HepG2 (cell line): ENCODE data around the gene UAP1L1. TPM values are rescaled to one million over a fixed set of nuclear protein-coding genes. Genes with fewer than 3 reads are reported as not detected.

Source experiments
- DNMT3B ChIP-seq: conservative IDR thresholded peaks from 2 replicates; pipeline ENCODE4 v1.6.1; 2016; ENCODE audit warnings: missing biosample characterization, control low read depth
- ELF4 ChIP-seq: sonication (generic); formaldehyde crosslinking; IDR thresholded peaks from 2 replicates; pipeline ENCODE4 v1.5.0; 2020; ENCODE audit warnings: missing genetic modification reagents, mild to moderate bottlenecking, moderate library complexity, borderline replicate concordance
- GFI1 ChIP-seq: sonication (generic); formaldehyde crosslinking; IDR thresholded peaks from 2 replicates; pipeline ENCODE4 v1.5.0; 2020; ENCODE audit warnings: missing genetic modification reagents, mild to moderate bottlenecking, borderline replicate concordance
- HNRNPK ChIP-seq: fragments of 200-400 bp; formaldehyde crosslinking; IDR thresholded peaks from 2 replicates; pipeline ENCODE4 v1.6.1; 2018; ENCODE audit warnings: low read length, low read depth, moderate library complexity, mild to moderate bottlenecking; ENCODE audit not compliant: poor library complexity, severe bottlenecking
- KAT7 ChIP-seq: IDR thresholded peaks from 2 replicates; pipeline ENCODE4 v1.6.1; 2018; ENCODE audit warnings: borderline replicate concordance, missing compliant biosample characterization
- SAFB2 ChIP-seq: sonication (generic); formaldehyde crosslinking; IDR thresholded peaks from 2 replicates; pipeline ENCODE4 v1.5.1; 2020; ENCODE audit warnings: missing genetic modification reagents, low read depth, mild to moderate bottlenecking, borderline replicate concordance
- SOX5 ChIP-seq: IDR thresholded peaks from 2 replicates; pipeline ENCODE4 v1.6.1; 2016; ENCODE audit warnings: borderline replicate concordance
- ZNF124 ChIP-seq: sonication (generic); formaldehyde crosslinking; IDR thresholded peaks from 2 replicates; pipeline ENCODE4 v1.4.0; 2020; ENCODE audit warnings: missing genetic modification reagents
- ZNF326 ChIP-seq: sonication (generic); formaldehyde crosslinking; IDR thresholded peaks from 2 replicates; pipeline ENCODE4 v1.4.0; 2020; ENCODE audit warnings: missing genetic modification reagents, borderline replicate concordance
- ZNF674 ChIP-seq: sonication (generic); formaldehyde crosslinking; IDR thresholded peaks from 2 replicates; pipeline ENCODE4 v1.5.0; 2020; ENCODE audit warnings: low read depth, mild to moderate bottlenecking, missing genetic modification reagents
- ZNF7 ChIP-seq: IDR thresholded peaks from 2 replicates; pipeline ENCODE4 v1.6.1; 2016; ENCODE audit warnings: missing biosample characterization, missing genetic modification reagents
- polyA plus RNA-seq, 8 experiments: library from polyadenylated mRNA; depleted of rRNA in 3 of 8; stranded (reverse) in 7 of 8; unstranded in 1 of 8; fragments of >200 nt; fragmentation: Illumina TruSeq in 4 of 8; extraction: Trizol in 4 of 8; gene quantifications; 2 replicates each; pipeline versions ENCODE4 v1.2.1 to v1.2.3, GENCODE V29; 2011 to 2016; ENCODE audit warnings: low read depth in 4 of 8, missing spikeins in 1 of 8, mixed read lengths in 1 of 8; ENCODE audit not compliant: insufficient read depth in 1 of 8
- total RNA-seq, 5 experiments: library from RNA; depleted of rRNA; stranded (reverse); fragments of >200 nt; fragmentation: Illumina TruSeq; extraction: Trizol; gene quantifications; 2 replicates each; pipeline ENCODE4 v1.2.3, GENCODE V29; 2016; ENCODE audit warnings: low read depth in 1 of 5
- TF ChIP-seq, protein P1 (sequence below): sonication (generic); formaldehyde crosslinking; IDR thresholded peaks from 2 replicates; pipeline ENCODE4 v1.5.0; 2020; ENCODE audit warnings: mild to moderate bottlenecking, missing genetic modification reagents
- TF ChIP-seq, protein P2 (sequence below): sonication (generic); formaldehyde crosslinking; IDR thresholded peaks from 2 replicates; pipeline ENCODE4 v1.5.0; 2020; ENCODE audit warnings: mild to moderate bottlenecking, missing genetic modification reagents
- TF ChIP-seq, protein P3 (sequence below): sonication (generic); formaldehyde crosslinking; IDR thresholded peaks from 2 replicates; pipeline ENCODE4 v1.4.0; 2020; ENCODE audit warnings: missing genetic modification reagents, borderline replicate concordance
- TF ChIP-seq, protein P4 (sequence below): sonication (generic); formaldehyde crosslinking; IDR thresholded peaks from 2 replicates; pipeline ENCODE4 v1.4.0; 2020; ENCODE audit warnings: missing genetic modification reagents; ENCODE audit errors: not compliant biosample characterization
- TF ChIP-seq, protein P5 (sequence below): sonication (generic); IDR thresholded peaks from 2 replicates; pipeline ENCODE4 v1.6.1; 2016; ENCODE audit warnings: low read depth, borderline replicate concordance
- TF ChIP-seq, protein P6 (sequence below): IDR thresholded peaks from 2 replicates; pipeline ENCODE4 v1.6.1; 2016
- TF ChIP-seq, protein P7 (sequence below): sonication (generic); formaldehyde crosslinking; IDR thresholded peaks from 2 replicates; pipeline ENCODE4 v1.8.1; 2023; ENCODE audit warnings: mild to moderate bottlenecking, inconsistent platforms, moderate library complexity, missing genetic modification reagents, borderline replicate concordance

Gene UAP1L1
- total and polyA plus RNA-seq, 2 of the 13 experiments (the other 11 are each of a cell fraction or from before 2014, with no cell fraction given) = 5.4 to 6.4 TPM

DNA sequence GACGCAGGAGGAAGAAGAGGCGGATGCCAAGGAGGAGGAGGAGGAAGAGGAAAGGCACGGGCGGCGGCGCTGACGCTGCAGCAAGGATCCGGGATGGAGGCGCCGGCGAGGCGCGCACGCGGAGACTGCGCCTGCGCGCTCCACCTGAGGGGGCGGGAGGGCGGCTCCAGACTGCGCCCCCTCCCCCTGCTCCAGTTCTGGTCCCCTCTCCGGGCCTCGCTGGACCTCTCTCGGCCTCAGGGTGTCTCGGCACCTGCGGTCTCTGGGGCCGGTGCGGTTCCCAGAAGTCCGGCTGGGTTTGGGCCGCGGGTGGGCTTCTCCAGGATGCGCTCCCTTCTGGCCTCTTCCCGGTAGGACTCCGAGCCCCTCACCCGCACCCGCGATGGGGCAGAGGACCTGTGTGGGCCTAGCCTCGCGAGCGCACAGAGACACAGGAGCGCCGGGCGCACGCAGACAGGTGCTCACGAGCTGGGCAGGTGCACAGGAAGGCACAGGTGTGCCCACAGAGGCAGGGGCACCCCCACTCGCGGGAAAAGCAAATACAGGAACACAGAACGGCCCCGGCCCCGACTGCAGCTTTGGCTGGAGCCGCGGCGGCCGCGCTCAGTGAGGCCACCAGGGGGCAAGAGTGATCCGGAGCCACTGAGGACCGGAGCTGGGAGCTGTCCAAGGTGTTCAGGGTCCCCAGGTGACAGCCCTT, 31.1 kb upstream of the UAP1L1 start, which contains the start of gene NPDC1 (continued):
- peak; percentile 29; the same call in 1 of the 2 replicates for TF ChIP-seq SOX5 (CRISPR knock-in tag)
- TF ChIP-seq ZNF674 = 0 out of 2 replicates have a peak, but pooled peaks have one; percentile 72
- TF ChIP-seq, protein P1, sequence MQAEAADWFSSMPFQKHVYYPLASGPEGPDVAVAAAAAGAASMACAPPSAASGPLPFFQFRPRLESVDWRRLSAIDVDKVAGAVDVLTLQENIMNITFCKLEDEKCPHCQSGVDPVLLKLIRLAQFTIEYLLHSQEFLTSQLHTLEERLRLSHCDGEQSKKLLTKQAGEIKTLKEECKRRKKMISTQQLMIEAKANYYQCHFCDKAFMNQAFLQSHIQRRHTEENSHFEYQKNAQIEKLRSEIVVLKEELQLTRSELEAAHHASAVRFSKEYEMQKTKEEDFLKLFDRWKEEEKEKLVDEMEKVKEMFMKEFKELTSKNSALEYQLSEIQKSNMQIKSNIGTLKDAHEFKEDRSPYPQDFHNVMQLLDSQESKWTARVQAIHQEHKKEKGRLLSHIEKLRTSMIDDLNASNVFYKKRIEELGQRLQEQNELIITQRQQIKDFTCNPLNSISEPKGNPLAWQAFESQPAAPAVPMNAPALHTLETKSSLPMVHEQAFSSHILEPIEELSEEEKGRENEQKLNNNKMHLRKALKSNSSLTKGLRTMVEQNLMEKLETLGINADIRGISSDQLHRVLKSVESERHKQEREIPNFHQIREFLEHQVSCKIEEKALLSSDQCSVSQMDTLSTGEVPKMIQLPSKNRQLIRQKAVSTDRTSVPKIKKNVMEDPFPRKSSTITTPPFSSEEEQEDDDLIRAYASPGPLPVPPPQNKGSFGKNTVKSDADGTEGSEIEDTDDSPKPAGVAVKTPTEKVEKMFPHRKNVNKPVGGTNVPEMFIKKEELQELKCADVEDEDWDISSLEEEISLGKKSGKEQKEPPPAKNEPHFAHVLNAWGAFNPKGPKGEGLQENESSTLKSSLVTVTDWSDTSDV (CRISPR knock-in tag) = no peak; the same call in 1 of the 2 replicates
- peak; percentile 85 for TF ChIP-seq ZNF124 (CRISPR knock-in tag)
- TF ChIP-seq, protein P2, sequence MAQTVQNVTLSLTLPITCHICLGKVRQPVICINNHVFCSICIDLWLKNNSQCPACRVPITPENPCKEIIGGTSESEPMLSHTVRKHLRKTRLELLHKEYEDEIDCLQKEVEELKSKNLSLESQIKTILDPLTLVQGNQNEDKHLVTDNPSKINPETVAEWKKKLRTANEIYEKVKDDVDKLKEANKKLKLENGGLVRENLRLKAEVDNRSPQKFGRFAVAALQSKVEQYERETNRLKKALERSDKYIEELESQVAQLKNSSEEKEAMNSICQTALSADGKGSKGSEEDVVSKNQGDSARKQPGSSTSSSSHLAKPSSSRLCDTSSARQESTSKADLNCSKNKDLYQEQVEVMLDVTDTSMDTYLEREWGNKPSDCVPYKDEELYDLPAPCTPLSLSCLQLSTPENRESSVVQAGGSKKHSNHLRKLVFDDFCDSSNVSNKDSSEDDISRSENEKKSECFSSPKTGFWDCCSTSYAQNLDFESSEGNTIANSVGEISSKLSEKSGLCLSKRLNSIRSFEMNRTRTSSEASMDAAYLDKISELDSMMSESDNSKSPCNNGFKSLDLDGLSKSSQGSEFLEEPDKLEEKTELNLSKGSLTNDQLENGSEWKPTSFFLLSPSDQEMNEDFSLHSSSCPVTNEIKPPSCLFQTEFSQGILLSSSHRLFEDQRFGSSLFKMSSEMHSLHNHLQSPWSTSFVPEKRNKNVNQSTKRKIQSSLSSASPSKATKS (CRISPR knock-in tag) = no peak
- TF ChIP-seq ELF4 (CRISPR knock-in tag) = no peak
- TF ChIP-seq, protein P3, sequence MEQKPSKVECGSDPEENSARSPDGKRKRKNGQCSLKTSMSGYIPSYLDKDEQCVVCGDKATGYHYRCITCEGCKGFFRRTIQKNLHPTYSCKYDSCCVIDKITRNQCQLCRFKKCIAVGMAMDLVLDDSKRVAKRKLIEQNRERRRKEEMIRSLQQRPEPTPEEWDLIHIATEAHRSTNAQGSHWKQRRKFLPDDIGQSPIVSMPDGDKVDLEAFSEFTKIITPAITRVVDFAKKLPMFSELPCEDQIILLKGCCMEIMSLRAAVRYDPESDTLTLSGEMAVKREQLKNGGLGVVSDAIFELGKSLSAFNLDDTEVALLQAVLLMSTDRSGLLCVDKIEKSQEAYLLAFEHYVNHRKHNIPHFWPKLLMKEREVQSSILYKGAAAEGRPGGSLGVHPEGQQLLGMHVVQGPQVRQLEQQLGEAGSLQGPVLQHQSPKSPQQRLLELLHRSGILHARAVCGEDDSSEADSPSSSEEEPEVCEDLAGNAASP (CRISPR knock-in tag) = peak; percentile 73
- peak; percentile 19 for TF ChIP-seq GFI1 (CRISPR knock-in tag)
- TF ChIP-seq, protein P4, sequence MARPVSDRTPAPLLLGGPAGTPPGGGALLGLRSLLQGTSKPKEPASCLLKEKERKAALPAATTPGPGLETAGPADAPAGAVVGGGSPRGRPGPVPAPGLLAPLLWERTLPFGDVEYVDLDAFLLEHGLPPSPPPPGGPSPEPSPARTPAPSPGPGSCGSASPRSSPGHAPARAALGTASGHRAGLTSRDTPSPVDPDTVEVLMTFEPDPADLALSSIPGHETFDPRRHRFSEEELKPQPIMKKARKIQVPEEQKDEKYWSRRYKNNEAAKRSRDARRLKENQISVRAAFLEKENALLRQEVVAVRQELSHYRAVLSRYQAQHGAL (CRISPR knock-in tag) = no peak
- 0 out of 2 replicates have a peak, but pooled peaks have one; percentile 25 for TF ChIP-seq DNMT3B
- TF ChIP-seq SAFB2 = peak; percentile 53; the same call in 1 of the 2 replicates
- no peak for TF ChIP-seq ZNF7 (CRISPR knock-in tag)
- TF ChIP-seq KAT7 (CRISPR knock-in tag) = no peak
- TF ChIP-seq, protein P5, sequence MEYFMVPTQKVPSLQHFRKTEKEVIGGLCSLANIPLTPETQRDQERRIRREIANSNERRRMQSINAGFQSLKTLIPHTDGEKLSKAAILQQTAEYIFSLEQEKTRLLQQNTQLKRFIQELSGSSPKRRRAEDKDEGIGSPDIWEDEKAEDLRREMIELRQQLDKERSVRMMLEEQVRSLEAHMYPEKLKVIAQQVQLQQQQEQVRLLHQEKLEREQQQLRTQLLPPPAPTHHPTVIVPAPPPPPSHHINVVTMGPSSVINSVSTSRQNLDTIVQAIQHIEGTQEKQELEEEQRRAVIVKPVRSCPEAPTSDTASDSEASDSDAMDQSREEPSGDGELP = peak; percentile 64; the same call in 1 of the 2 replicates
- TF ChIP-seq HNRNPK = no peak
- 0 out of 2 replicates have a peak, but pooled peaks have one; percentile 40 for TF ChIP-seq ZNF326 (CRISPR knock-in tag)
- TF ChIP-seq, protein P6, sequence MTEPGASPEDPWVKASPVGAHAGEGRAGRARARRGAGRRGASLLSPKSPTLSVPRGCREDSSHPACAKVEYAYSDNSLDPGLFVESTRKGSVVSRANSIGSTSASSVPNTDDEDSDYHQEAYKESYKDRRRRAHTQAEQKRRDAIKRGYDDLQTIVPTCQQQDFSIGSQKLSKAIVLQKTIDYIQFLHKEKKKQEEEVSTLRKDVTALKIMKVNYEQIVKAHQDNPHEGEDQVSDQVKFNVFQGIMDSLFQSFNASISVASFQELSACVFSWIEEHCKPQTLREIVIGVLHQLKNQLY = no peak; the same call in 1 of the 2 replicates
- TF ChIP-seq, protein P7, sequence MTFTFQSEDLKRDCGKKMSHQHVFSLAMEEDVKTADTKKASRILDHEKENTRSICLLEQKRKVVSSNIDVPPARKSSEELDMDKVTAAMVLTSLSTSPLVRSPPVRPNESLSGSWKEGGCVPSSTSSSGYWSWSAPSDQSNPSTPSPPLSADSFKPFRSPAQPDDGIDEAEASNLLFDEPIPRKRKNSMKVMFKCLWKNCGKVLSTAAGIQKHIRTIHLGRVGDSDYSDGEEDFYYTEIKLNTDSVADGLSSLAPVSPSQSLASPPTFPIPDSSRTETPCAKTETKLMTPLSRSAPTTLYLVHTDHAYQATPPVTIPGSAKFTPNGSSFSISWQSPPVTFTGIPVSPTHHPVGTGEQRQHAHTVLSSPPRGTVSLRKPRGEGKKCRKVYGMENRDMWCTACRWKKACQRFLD = peak; percentile 62
